Measurements from ENCODE around the gene RAB4B.
"Not testable (repeated sequence)": the region's sequence is repeated elsewhere in the genome, so short reads cannot be mapped to it uniquely, and the experiment has no call there.

The RAB4B gene, protein sequence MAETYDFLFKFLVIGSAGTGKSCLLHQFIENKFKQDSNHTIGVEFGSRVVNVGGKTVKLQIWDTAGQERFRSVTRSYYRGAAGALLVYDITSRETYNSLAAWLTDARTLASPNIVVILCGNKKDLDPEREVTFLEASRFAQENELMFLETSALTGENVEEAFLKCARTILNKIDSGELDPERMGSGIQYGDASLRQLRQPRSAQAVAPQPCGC

DNA sequence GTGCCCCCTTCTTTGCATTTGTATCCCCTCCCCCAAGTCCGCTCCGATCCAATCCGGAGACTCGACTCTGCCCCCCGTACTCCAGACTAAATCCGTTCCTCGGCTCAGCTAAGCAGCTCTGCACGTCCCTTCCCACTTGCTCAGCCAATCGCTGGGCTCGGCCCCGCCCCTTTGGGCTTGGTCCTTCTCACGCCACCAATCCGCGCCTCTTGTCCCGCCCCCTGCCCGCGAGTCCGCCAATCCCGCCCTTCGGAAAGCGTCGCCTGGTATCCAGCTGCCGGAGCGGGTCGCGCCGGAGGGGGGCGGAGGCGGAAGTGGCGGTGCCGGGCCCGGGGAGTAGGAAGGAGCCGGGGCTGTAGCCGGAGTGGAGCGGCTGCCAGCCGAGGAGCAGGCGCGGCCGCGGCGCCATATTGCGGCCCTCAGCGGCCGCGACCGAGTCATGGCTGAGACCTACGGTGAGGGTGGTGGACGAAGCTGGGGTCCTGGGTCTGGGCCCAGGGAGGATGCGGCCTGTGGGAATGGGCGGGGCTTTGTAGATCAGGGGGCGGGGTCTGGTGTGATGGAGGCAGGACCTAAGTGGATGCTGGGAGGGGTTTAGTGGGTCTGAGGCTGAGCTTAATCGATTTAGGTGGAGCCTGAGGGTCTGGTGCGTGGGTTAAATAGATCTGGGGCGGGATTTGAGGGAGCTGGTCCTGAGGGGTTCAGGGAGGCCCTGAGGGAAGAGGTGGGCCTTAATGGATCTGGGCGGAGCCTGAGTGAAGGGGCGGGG is at the start of gene RAB4B:
Gene RAB4B, plus strand, starts transcription at position 311 of the 769 bp plus-strand sequence. Its CDS starts 129 bp downstream, at position 440.
- peak; percentile 100 for DNase-seq

DNA sequence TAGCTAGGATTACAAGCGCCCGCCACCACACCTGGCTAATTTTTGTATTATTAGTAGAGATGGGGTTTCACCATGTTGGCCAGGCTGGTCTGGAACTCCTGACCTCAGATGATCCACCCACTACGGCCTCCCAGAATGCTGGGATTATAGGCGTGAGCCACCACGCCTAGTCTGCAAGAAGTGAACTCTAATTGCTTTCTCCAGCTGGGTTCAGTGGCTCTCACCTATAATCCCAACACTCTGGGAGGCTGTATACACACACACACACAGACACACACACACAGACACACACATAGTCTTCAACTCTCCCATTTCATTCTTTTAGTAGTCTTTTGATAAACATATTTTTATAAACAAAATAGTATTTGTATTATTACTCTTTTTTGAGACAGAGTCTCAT is 48.0 kb upstream of the RAB4B start:
- not testable (repeated sequence) for DNase-seq

DNA sequence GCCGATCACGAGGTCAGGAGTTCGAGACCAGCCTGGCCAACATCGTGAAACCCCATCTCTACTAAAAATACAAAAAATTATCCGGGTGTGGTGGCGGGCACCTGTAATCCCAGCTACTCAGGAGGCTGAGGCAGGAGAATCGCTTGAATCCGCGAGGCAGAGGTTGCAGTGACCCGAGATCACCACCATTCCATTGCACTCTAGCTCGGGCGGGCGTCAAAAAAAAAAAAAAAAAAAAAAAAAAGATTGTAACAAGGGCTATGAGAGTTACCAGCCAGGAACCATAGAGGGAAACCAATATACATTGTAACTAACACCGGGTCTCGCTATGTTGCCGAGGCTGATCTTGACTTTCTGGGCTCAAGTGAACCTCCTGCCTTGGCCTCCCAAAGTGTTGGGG is 45.7 kb upstream of the RAB4B start:
- not testable (repeated sequence) for DNase-seq

DNA sequence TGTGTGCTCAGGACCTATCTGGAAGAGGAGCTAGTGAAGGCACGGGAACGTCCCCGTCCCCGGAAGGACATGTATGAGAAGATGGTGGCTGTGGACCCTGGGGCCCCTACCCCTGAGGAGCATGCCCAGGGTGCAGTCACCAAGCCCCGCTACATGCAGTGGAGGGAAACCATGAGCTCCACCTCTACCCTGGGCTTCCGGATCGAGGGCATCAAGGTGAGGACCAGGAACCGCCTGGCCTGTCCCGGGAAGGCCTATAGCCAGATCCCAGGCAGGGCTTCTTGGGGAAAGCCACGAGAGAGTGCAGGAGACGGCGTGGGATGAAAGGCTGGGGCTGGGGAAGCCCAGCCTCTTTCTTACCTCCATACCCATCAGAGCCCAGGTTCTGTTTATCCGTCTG is 44.9 kb upstream of the RAB4B start:
- DNase-seq, result no peak

DNA sequence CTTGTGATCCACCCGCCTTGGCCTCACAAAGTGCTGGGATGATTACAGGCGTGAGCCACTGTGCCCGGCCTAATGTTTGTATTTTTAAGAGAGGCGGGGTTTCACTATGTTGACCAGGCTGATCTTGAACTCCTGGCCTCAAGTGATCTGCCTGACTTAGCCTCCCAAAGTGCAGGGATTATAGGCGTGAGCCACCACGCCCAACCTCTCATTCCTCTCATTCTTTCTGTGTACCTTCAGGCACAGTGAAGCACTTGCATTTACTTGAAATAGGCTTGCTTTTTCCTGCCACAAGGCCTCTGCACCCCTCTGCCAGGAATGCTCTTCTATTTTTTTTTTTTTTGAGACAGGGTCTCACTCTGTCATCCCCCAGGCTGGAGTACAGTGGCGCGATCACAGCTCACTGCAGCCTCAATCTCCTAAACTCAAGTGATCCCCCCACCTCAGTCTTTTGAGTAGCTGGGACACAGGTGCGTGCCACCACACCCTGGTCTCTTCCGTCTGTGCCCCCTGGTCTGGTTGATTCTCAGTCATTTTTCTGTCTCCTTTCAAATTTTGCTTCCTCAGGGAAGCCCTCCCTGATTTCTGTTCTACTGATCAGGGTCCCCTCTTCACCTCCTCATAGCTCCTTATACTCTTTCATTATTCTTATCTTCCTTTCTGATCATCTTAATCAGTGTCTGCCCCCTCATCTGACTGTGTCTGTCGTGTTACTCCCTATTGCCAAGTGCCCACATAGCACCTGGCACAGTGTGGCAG is 42.9 kb upstream of the RAB4B start:
- DNase-seq, result no peak

- no peak for DNase-seq
These were observed 41.4 kb upstream of the RAB4B start for GRCh38 chr19:40736661-40737060.

DNA sequence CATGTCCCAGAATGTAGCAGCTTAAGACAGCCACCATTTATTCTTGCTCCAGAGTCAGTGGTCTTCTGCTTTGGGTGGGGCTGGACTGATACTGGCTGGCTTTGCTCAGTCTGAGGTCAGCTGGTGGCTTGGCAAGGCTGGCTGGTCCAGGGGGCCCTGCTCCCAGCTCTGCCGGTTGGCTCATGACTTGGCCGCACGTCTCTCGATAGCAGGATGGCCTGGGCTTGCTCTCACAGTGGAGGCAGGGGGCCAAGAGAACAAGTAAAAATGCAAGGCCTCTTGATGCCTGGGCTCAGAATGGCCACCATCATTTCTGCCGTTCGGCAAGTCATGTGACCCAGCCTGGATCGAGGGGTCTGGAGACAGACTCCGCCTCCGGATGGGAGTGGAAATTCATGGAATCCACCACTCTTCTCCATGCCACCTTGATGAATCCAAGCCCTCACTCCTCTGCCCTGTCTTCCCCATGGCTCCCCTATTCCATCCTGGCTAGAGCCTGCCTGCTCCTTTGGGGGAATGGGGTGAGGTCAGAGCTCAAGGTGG is 40.9 kb upstream of the RAB4B start:
- DNase-seq, result no peak

GRCh38 chr19:40739030-40739839 is 38.8 kb upstream of the RAB4B start:
- DNase-seq, result no peak

- no peak for DNase-seq
These were observed 38.0 kb upstream of the RAB4B start for GRCh38 chr19:40739871-40740703.

- no peak for DNase-seq
These were observed 37.3 kb upstream of the RAB4B start for GRCh38 chr19:40740747-40741146.

DNA sequence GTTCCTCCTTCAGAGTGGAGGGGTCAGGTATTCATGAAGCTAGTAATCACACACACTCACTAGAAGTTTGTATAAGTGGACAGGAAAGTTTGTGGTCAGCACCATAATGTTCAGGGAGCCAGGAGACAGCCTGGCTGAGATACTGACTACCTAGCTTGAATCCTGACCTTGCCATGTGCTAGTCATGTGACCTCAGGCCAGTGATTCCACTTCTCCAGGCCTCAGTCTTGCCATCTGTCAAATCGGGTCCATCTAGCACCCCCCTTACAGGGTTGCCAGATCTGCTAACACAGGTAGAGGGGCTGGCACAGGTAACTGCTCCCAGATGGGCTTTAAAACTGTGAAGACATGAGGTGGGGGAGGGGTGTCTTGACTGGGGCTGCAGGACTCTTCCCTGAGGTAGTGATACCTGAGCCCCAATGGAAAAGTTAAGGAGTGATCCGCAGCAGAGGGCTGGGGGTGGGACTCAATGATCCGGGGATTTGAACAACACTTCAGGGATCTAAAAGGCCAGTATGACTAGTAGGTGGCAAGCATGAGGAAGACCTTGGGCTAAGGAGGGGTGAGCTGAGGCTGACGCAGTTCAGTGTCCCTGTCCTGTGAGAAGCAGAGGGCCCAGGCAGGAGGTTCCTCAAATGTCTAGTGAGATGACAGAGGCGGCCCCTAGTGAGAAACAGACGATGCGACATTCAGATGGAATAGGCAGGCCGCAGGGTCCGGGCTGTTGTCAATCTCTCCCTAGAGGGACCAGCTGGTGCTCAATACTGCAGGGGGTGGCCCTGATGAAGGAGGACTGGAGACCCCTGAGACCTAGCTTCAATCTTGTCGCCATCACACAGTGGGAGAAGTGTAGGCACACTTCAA is 36.3 kb upstream of the RAB4B start:
- DNase-seq, result no peak

- DNase-seq, result no peak
These were observed 35.6 kb upstream of the RAB4B start for GRCh38 chr19:40742477-40742876.

GRCh38 chr19:40742886-40743285 is 35.2 kb upstream of the RAB4B start:
- DNase-seq, result no peak

- no peak for DNase-seq
These were observed 34.1 kb upstream of the RAB4B start for GRCh38 chr19:40743926-40744325.

GRCh38 chr19:40744554-40745401 is 33.3 kb upstream of the RAB4B start:
- DNase-seq, result no peak

DNA sequence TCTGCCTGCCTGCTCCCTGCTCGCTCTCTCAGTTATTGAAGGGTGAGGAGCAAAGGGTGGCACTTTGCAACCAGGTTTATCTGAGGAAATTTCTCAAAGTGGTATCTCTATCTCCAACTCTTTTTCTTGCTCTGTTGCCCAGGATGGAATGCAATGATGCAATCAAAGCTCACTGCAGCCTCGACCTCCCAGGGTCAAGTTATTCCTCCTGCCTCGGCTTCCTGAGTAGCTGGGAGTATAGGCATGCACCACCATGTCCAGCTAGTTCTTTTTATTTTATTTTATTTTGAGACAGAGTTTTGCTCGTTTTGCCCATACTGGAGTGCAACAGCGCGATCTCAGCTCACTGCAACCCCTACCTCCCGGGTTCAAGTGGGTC is 32.7 kb upstream of the RAB4B start:
- DNase-seq, result no peak

DNA sequence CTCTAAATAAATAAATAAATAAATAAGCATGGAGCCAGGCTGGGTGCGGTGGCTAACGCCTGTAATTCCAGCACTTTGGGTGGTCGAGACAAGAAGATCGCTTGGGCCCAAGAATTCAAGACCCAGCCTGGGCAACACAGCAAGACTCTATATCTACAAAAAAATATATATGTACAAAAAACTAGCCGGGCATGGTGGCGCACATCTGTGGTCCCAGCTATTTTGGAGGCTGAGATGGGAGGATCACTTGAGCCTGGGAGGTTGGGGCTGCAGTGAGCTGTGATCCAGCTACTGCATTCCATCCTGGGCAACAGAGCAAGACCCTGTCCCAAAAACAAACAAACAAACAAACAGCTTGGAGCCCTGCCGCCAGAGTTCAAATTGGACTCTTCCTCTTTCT is 30.5 kb upstream of the RAB4B start:
- DNase-seq, result no peak

- DNase-seq, result peak; percentile 100
These were observed 27.8 kb upstream of the RAB4B start, which contains the start of gene ACTMAP for GRCh38 chr19:40750058-40750873. Gene ACTMAP (minus strand): TSS chr19:40750477. CDS start chr19:40749803, 674 bp downstream.

Measured in COR-L47 (cell line).